ENCODE measurements around the gene ANKRD44.

DNA sequence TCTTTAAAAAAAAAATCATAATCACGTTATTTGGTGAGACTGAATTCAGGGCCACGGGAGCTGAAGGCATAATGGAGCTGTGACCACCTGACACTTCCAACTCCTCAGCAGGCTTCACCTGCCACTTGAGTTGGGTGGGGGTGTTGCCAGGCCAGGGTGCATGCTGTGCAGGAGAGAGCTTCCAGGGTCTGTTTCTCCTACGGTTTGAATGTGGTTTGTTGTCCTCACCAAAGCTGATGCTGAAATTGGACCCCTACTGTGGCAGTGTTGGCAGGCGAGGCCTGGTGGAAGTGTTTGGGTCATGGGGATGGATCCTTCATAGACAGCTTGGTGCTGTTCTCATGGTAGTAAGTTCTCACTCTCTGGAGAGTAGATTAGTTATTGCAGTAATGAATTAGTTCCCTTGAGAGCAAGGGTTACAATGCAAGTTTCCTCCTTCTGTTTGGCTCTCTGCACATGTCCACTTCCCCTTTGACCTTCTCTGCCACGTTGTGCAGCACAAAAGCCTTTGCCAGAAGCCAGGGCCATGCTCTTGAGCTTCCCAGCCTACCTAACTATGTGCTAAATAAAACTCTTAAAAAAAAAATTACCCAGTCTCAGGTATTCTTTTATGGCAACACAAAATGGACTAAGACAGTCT lies 38.3 kb upstream of the ANKRD44 start:
- TF ChIP-seq, protein P1, sequence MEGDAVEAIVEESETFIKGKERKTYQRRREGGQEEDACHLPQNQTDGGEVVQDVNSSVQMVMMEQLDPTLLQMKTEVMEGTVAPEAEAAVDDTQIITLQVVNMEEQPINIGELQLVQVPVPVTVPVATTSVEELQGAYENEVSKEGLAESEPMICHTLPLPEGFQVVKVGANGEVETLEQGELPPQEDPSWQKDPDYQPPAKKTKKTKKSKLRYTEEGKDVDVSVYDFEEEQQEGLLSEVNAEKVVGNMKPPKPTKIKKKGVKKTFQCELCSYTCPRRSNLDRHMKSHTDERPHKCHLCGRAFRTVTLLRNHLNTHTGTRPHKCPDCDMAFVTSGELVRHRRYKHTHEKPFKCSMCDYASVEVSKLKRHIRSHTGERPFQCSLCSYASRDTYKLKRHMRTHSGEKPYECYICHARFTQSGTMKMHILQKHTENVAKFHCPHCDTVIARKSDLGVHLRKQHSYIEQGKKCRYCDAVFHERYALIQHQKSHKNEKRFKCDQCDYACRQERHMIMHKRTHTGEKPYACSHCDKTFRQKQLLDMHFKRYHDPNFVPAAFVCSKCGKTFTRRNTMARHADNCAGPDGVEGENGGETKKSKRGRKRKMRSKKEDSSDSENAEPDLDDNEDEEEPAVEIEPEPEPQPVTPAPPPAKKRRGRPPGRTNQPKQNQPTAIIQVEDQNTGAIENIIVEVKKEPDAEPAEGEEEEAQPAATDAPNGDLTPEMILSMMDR (IDR thresholded peaks at IDR 0.05), result no peak
- TF ChIP-seq POLR2AphosphoS5 (IDR thresholded peaks at IDR 0.05; ENCODE audit: low read depth, low read length), result no peak
- no peak for TF ChIP-seq TCF7L2 (IDR thresholded peaks at IDR 0.05; ENCODE audit: low read depth, low read length)
